ENCODE data around the gene AGPAT3.

GRCh38 chr21:43909741-43910400, 44.8 kb downstream of the AGPAT3 start:
- TF ChIP-seq CTCF (IDR thresholded peaks at IDR 0.05): no peak
- TF ChIP-seq POLR2A (IDR thresholded peaks at IDR 0.05): no peak
- TF ChIP-seq POLR2AphosphoS5 (IDR thresholded peaks at IDR 0.05): no peak
- TF ChIP-seq EP300 (IDR thresholded peaks at IDR 0.05): no peak
